Skeletal muscle satellite cell (primary cell): ENCODE data around the gene MOB3B.
A peak's percentile ranks its signal among the peaks of the same experiment; 100 is the strongest.

Experiments
- H3K27me3 ChIP-seq: 2 replicates; pipeline ENCODE4 v1.7.0; 2013; ENCODE audit warnings: low read length; ENCODE audit not compliant: control insufficient read depth, insufficient read depth
- H3K36me3 ChIP-seq: 2 replicates; pipeline ENCODE4 v1.7.0; 2013; ENCODE audit warnings: mild to moderate bottlenecking, control low read depth, low read length; ENCODE audit not compliant: insufficient read depth
- H3K4me1 ChIP-seq: 2 replicates; pipeline ENCODE4 v1.7.0; 2013; ENCODE audit warnings: low read length; ENCODE audit not compliant: control insufficient read depth, insufficient read depth
- H3K4me2 ChIP-seq: 2 replicates; pipeline ENCODE4 v1.7.0; 2013; ENCODE audit warnings: mild to moderate bottlenecking, low read length
- H3K4me3 ChIP-seq: 2 replicates; pipeline ENCODE4 v1.7.0; 2013; ENCODE audit warnings: low read length
- H3K9ac ChIP-seq: 2 replicates; pipeline ENCODE4 v1.7.0; 2013; ENCODE audit warnings: mild to moderate bottlenecking, low read depth, low read length, moderate library complexity
- H3K9me3 ChIP-seq: replicated peaks from 2 replicates; pipeline ENCODE4 v1.7.0; 2013; ENCODE audit warnings: mild to moderate bottlenecking, control low read depth, low read length

Gene MOB3B

DNA sequence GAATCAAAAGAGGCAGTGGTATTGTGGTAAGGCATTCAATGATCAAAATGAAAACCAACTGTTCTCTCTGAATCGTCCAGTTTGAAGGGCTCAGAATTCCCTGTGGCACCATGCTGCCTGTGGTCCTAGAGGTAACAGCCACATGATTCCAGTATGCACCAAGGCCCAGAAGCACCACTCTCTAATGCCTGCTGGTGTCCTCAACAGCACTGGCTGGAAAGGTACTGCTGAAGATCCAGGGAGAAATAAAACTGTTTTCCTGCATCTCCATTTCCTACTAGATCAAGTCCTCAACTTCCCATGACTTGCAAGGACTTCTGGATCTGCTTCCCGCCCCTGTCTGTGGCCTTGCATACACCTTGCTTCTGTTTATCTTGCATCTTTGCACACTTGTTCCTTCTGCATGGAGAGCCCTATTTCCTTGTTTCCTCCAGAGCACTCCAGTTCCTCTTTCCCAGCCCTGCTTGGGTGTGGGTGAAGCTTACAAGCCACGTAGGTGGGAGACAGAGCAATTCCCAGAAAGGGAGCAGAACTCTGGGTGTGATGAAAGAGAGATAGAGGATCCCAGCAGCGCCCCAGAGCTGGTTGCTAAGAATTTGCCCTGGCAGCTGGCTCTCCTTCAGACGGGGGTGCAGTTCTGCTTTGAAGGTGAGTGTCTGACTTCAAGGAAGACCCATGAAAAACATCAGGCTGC, 191.6 kb downstream of the MOB3B start:
- no peak overlapping the region for H3K9ac ChIP-seq
- no peaks in the 10 kb centered on the region for H3K9me3 ChIP-seq
- H3K36me3 ChIP-seq, result no peaks in the 10 kb centered on the region
- H3K4me3 ChIP-seq, result no peak overlapping the region
- H3K4me1 ChIP-seq, result no peaks in the 10 kb centered on the region
- H3K4me2 ChIP-seq, result no peak overlapping the region
- H3K27me3 ChIP-seq, result peaks cover 54% of the 10 kb centered on the region

DNA sequence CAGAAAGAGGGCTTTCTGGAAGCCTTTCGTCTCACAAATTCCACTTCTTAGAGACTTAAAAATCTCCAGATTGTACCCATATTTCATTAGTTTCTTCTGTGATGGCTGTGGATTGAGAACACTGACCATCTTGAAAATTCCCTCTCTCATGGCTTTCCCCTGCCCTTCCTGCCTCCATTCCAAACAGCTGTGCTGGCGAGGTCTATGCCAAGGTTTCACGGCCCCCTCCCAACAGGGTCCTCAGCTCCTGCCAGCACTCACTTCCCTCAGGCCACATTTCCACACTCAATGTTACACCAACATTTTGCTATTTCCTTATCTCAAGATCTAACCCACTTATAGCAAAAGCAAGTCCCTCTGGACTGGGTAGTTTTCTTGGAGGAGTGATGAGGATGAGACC, 192.4 kb downstream of the MOB3B start:
- Histone ChIP-seq H3K27me3 (peaks cover 54% of the 10 kb centered on the region), H3K9me3 (no peaks in the 10 kb centered on the region), H3K9ac (no peak overlapping the region), H3K4me1 (no peaks in the 10 kb centered on the region), H3K4me3 (no peak overlapping the region), H3K4me2 (no peak overlapping the region), H3K36me3 (no peaks in the 10 kb centered on the region)

DNA sequence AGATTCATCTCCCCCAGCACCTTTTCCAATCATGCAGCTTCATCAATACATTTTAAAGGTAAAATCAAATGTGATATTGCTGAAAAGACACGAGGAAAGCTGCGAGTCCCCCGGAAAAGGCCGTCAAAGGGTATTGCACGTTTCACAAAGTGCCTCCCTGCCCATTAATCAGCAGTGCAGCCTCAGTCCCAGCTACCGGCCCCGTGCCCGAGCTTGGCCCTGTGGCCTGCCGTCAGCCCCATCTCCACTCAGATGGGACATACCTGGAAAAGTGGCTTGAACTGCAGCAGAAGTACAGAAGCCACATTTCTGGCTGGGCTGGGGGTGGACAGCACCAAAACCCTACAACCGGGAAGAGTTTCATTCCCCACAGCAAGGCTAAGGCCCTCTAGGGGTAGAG, 192.8 kb downstream of the MOB3B start:
- Histone ChIP-seq H3K36me3 (no peaks in the 10 kb centered on the region), H3K4me2 (no peak overlapping the region), H3K27me3 (peaks cover 58% of the 10 kb centered on the region), H3K9me3 (no peaks in the 10 kb centered on the region), H3K4me1 (no peaks in the 10 kb centered on the region), H3K4me3 (no peak overlapping the region), H3K9ac (no peak overlapping the region)

DNA sequence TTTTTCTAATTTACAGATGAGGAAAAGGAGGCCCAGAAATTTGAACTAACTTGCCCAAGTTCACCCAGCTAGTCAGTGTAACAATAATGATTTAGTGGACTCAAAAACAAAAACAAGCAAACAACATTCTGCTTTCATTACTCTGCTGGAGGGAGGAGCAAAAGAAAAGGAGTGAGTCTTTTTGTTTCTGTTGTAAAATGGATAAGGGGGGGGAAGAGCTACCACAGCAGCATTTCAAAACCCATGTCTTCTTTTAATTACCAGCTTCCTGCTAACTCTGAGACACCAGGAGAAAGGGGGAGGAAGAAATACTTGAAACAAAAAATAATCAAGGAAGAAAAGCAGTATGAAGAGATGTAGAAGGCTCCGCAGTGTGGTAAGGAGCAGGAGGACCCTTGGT, 193.5 kb downstream of the MOB3B start:
- no peaks in the 10 kb centered on the region for H3K9me3 ChIP-seq
- H3K36me3 ChIP-seq, result no peaks in the 10 kb centered on the region
- peaks cover 59% of the 10 kb centered on the region for H3K27me3 ChIP-seq
- H3K4me3 ChIP-seq, result no peak overlapping the region
- H3K9ac ChIP-seq, result no peak overlapping the region
- no peak overlapping the region for H3K4me2 ChIP-seq
- no peaks in the 10 kb centered on the region for H3K4me1 ChIP-seq

DNA sequence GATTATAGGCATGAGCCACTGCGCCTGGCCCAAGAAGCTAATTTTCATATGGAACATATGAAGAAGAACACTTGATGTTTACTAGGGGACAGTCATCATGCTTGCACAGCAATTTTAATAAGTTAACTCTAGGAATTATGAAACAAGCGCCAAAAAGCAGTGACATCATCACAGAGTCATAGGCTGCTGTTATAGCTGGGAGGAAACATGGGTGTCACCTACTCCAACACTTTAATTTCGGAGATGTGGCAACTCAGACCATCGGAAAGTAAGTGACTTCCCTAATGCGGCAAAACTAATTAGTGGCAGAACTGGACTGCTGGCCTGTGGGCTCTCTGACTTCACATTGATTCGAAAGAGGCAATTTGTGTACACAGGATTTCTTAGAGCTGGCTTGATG, 194.5 kb downstream of the MOB3B start:
- H3K9me3 ChIP-seq, result no peaks in the 10 kb centered on the region
- no peak overlapping the region for H3K4me2 ChIP-seq
- H3K9ac ChIP-seq, result no peak overlapping the region
- H3K4me3 ChIP-seq, result no peak overlapping the region
- H3K36me3 ChIP-seq, result no peaks in the 10 kb centered on the region
- H3K4me1 ChIP-seq, result no peaks in the 10 kb centered on the region
- H3K27me3 ChIP-seq, result peaks cover 60% of the 10 kb centered on the region

DNA sequence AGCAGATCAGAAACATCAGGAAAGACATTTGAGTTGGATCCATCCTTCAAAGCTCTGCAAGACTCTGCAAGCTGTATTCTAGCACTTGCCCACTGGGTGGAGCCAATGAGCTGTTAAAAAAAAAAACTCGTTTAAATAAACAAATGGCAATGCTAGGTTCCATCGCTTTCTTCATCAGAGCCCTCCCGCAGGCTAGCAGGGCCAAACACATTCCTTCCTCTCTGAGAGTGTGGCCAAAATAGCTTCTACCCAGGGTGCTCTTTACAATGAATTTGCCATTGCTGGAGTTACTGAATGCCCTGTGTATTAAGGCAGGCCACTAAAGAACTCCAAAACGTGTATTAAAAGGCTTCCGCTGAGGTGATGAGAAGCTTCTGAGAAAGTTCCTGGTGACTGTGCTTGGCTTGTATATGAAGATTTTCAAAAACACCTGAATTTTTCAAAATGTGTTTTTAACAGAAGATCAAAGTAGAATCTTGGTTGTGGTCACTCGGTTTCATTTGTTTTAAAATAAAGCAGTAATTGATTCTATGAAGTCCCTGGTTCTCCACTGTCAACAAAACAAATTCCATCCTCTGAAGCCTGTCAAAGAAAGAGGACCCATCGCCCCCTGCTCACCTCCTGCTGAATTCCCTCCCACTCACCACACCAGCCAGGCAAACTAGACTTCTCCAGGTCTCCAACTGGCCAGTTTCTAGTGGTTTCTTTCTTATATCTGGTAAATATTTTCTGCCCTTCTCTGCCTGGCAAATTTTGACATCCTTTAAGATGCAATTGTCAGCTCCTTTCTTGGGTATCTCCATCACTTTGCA, 196.2 kb downstream of the MOB3B start:
- H3K9ac ChIP-seq, result no peak overlapping the region
- H3K4me1 ChIP-seq, result no peaks in the 10 kb centered on the region
- no peaks in the 10 kb centered on the region for H3K36me3 ChIP-seq
- H3K4me3 ChIP-seq, result no peak overlapping the region
- peaks cover 56% of the 10 kb centered on the region for H3K27me3 ChIP-seq
- H3K4me2 ChIP-seq, result peak overlapping the region; percentile 34
- no peaks in the 10 kb centered on the region for H3K9me3 ChIP-seq

DNA sequence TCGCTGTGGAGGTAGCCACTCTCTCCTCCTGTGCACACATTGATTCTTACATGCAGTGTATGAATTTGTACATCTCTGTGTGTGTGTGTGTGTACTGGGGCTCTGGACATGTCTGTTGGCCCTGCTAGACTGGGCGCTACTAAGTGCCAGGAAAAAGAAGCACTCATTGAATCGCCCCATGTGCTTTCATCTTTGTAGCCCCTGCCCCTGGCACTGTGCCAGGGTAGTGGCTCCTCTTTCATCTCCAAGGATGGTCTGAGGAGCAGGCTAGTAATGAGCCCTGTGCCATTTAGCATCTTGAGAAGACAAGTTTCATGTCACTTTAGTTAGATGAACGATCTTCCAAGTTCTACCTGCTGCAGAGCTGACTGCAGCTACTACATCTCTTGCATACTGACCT, 198.2 kb downstream of the MOB3B start:
- Histone ChIP-seq H3K9me3 (no peaks in the 10 kb centered on the region), H3K4me2 (no peak overlapping the region), H3K36me3 (no peaks in the 10 kb centered on the region), H3K4me1 (no peaks in the 10 kb centered on the region), H3K9ac (no peak overlapping the region), H3K4me3 (no peak overlapping the region), H3K27me3 (peaks cover 47% of the 10 kb centered on the region)

DNA sequence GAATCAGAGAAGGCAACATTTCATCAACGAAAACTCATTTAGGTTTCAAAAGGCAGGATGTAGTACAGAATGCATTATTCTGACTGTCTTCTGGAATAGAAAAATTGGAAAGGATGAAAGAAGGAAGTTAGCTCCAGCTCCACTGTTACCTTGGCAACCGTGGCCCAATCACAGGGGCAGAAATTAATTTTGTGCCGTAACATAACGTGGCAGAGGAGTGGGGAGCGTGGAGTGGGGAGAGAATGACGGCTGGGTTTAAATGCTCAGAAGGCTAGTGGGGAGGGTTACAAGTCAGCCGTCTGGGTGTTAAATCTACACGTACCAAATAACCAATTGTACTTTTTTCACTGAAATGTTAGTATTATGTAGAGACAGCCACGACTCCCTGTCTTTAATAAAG, 200.3 kb downstream of the MOB3B start:
- no peaks in the 10 kb centered on the region for H3K9me3 ChIP-seq
- no peak overlapping the region for H3K4me2 ChIP-seq
- peaks cover 36% of the 10 kb centered on the region for H3K27me3 ChIP-seq
- H3K9ac ChIP-seq, result no peak overlapping the region
- no peaks in the 10 kb centered on the region for H3K36me3 ChIP-seq
- no peak overlapping the region for H3K4me3 ChIP-seq
- H3K4me1 ChIP-seq, result no peaks in the 10 kb centered on the region

DNA sequence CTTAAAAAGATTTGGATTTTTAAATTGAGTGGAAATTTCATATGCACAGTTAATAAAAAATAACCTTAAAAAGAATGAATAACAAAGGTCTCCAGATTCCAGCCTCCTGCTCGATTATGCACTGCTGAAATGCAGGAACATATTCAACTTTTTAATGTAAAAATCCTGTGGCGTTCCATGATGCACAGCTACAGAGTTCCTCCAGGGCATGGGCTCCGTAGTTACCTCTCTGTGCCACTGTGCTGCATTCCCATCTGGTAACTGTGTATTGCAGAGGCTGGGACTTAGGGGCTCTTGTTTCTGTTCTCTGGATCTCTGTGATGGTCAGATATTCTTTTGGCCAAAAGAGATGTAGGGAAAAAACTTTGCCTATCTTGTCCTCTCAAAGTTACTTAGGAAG, 201.1 kb downstream of the MOB3B start:
- Histone ChIP-seq H3K4me2 (no peak overlapping the region), H3K4me3 (no peak overlapping the region), H3K36me3 (no peaks in the 10 kb centered on the region), H3K27me3 (peaks cover 36% of the 10 kb centered on the region), H3K9me3 (no peaks in the 10 kb centered on the region), H3K9ac (no peak overlapping the region), H3K4me1 (no peaks in the 10 kb centered on the region)

DNA sequence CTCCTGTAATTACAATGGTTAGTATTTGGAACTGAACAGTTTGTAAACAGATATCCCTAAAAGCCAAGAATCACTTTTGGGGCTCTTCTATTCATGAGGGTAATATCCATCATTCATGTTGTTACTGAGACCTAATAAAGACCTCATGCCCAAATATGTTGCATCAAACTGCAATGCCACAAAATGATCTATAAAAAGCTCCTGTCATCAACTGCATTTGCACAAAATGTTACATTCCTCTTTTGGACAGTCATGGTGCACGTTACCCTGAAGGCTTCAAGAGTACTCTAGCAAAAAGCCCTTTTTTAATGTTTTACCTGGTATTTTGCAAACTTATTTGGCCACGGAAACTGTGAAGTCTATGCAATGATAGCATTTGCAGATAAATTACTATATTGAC, 218.4 kb downstream of the MOB3B start:
- Histone ChIP-seq H3K27me3 (no peaks in the 10 kb centered on the region), H3K4me3 (no peak overlapping the region), H3K4me1 (no peaks in the 10 kb centered on the region), H3K9me3 (no peaks in the 10 kb centered on the region), H3K36me3 (no peaks in the 10 kb centered on the region), H3K9ac (no peak overlapping the region), H3K4me2 (no peak overlapping the region)

DNA sequence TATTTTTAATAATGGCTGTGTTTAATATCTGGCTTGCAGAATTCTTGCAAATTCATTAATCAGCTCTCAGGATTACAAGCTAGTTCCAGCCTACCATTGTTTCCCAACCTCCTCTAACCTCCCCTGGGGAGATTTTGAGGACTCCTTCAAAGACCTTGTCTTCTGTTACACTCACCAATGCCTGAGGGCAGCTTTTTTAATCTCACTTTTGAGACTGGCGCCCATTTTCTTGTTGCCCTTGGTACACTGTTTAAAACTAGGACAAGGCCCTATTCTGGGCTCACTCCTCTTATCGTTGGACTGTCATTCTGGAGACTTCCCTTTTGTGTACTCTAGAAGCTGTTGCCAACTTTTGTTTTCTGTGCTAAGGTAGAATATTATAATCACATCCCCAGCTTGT, 219.0 kb downstream of the MOB3B start:
- H3K4me1 ChIP-seq, result no peaks in the 10 kb centered on the region

More for the DNA sequence above, 219.0 kb downstream of the MOB3B start:
- H3K4me3 ChIP-seq, result no peak overlapping the region
- H3K9ac ChIP-seq, result no peak overlapping the region
- H3K9me3 ChIP-seq, result no peaks in the 10 kb centered on the region
- H3K27me3 ChIP-seq, result peaks cover 3% of the 10 kb centered on the region
- no peak overlapping the region for H3K4me2 ChIP-seq
- no peaks in the 10 kb centered on the region for H3K36me3 ChIP-seq
